OCI-LY7 (cell line): ENCODE results near the gene AGK. TPM values are rescaled to one million over a fixed set of nuclear protein-coding genes. Genes with fewer than 3 reads are reported as not detected.

ENCODE experiments used
- BruUV-seq: library from RNA; stranded (reverse); fragments of 400-500 nt; replicated peaks from 2 replicates; lab custom pipeline; 2021; lab: Mats Ljungman, UMichigan
- CTCF ChIA-PET: fragments of 300-600 bp; sonication (Branson Sonifier 250); formaldehyde crosslinking; loops from one replicate; lab custom pipeline; 2022; ENCODE audit warnings: antibody characterized with exemption; ENCODE audit not compliant: unreplicated experiment; lab: Charles Lee
- POLR2A ChIA-PET: fragments of 300-600 bp; sonication (Branson Sonifier 250); formaldehyde crosslinking; loops from one replicate; lab custom pipeline; 2022; ENCODE audit warnings: antibody characterized with exemption; lab: Charles Lee
- DNase-seq: peaks from one replicate; pipeline ENCODE4 v3.0.0-alpha.2; 2015; ENCODE audit warnings: low spot score
- H2AFZ ChIP-seq: fragments of 200-600 bp; sonication (generic), shearing (Covaris generic); 2 replicates; pipeline ENCODE4 v1.6.1; 2014; ENCODE audit warnings: mild to moderate bottlenecking, antibody characterized with exemption, low read length, moderate library complexity
- H3K27ac ChIP-seq: fragments of 200-600 bp; sonication (generic); 2 replicates; pipeline ENCODE4 v1.5.1; 2014; ENCODE audit warnings: mixed run types, low read depth, mild to moderate bottlenecking, moderate library complexity, low read length, inconsistent platforms; ENCODE audit not compliant: poor library complexity, severe bottlenecking
- H3K36me3 ChIP-seq: fragments of 200-600 bp; sonication (generic); 2 replicates; pipeline ENCODE4 v1.6.1; 2014; ENCODE audit warnings: mild to moderate bottlenecking, antibody characterized with exemption, low read length, moderate library complexity, mixed read lengths; ENCODE audit not compliant: insufficient read depth
- H3K4me1 ChIP-seq: fragments of 200-600 bp; sonication (generic); 2 replicates; pipeline ENCODE4 v1.5.1; 2014; ENCODE audit warnings: mild to moderate bottlenecking, low read length; ENCODE audit not compliant: insufficient read depth, poor library complexity, severe bottlenecking
- H3K4me2 ChIP-seq: fragments of 200-600 bp; sonication (generic); 2 replicates; pipeline ENCODE4 v1.6.1; 2014; ENCODE audit warnings: mild to moderate bottlenecking, low read length
- H3K4me3 ChIP-seq: fragments of 200-600 bp; sonication (generic); 2 replicates; pipeline ENCODE4 v1.5.1; 2014; ENCODE audit warnings: mild to moderate bottlenecking, low read depth, low read length; ENCODE audit not compliant: poor library complexity, severe bottlenecking
- H3K79me2 ChIP-seq: fragments of 200-600 bp; sonication (generic); 2 replicates; pipeline ENCODE4 v1.6.1; 2016; ENCODE audit warnings: low read depth, mild to moderate bottlenecking, low read length, moderate library complexity, mixed read lengths; ENCODE audit not compliant: insufficient read depth
- H3K9me2 ChIP-seq: fragments of 200-600 bp; sonication (generic); 2 replicates; pipeline ENCODE4 v1.6.1; 2016; ENCODE audit warnings: mild to moderate bottlenecking, low read length, mixed read lengths; ENCODE audit not compliant: insufficient read depth
- H3K9me3 ChIP-seq: fragments of 200-600 bp; sonication (generic); 2 replicates; pipeline ENCODE4 v1.6.1; 2014; ENCODE audit warnings: mild to moderate bottlenecking, mixed run types, low read length, mixed read lengths
- H4K20me1 ChIP-seq: fragments of 200-600 bp; sonication (generic); 2 replicates; pipeline ENCODE4 v1.6.1; 2014; ENCODE audit warnings: mild to moderate bottlenecking, antibody characterized with exemption, low read length, moderate library complexity, mixed read lengths; ENCODE audit not compliant: insufficient read depth
- EZH2phosphoT487 ChIP-seq: fragments of 200-600 bp; sonication (generic); IDR thresholded peaks from 2 replicates; pipeline ENCODE4 v1.6.1; 2018; ENCODE audit warnings: low read depth, borderline replicate concordance, mild to moderate bottlenecking, mixed run types, antibody characterized with exemption, low read length, moderate library complexity, mixed read lengths
- intact Hi-C: fragments of 100-400 bp; cut with micrococcal nuclease; formaldehyde crosslinking; loops from one replicate; pipeline ENCODE4 v1.10.0; 2022; ENCODE audit not compliant: unreplicated experiment
- total RNA-seq, 2 experiments: library from RNA; depleted of rRNA in 1 of 2; stranded (reverse); fragments of >200 nt in 1 of 2; shearing (Covaris generic) in 1 of 2; gene quantifications; 2 replicates each; pipeline ENCODE4 v1.2.3, GENCODE V29; 2014 to 2022
- TF ChIP-seq, protein P1 (sequence below): fragments of 200-600 bp; sonication (generic); conservative IDR thresholded peaks from 2 replicates; pipeline ENCODE4 v1.5.1; 2014; ENCODE audit warnings: mild to moderate bottlenecking, antibody characterized with exemption, low read length, moderate library complexity, mixed read lengths

Gene AGK
- total RNA-seq, 2 experiments from 2014 or later, result 31.2 to 33.6 TPM

DNA sequence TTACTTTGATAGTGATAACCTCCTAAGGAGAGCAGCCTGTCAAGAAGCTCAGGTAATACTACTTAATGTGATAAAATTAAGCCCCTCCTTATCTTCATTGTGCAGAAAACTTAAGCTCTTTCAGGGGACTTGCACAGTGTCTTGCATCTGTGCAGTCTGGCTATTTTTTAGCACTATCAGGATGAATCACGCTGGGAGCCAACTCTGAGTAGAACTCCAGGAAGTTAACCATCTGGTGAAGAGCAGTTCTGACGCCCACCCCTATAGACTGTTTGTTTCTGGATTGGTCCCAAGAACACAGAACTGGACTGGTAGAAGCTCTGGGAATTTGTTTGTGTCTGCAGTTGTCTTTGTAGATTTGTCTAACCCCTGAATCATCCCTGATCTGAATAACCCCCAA is 41.9 kb downstream of the AGK start:
- no peaks in the 10 kb centered on the region for H3K9me3 ChIP-seq
- H2AFZ ChIP-seq, result no peak overlapping the region
- no peak for DNase-seq
- intact Hi-C loops, result no loop called here
- no peak overlapping the region for H3K4me3 ChIP-seq
- no peaks in the 10 kb centered on the region for H3K79me2 ChIP-seq
- TF ChIP-seq EZH2phosphoT487, result no peak
- TF ChIP-seq, protein P1, sequence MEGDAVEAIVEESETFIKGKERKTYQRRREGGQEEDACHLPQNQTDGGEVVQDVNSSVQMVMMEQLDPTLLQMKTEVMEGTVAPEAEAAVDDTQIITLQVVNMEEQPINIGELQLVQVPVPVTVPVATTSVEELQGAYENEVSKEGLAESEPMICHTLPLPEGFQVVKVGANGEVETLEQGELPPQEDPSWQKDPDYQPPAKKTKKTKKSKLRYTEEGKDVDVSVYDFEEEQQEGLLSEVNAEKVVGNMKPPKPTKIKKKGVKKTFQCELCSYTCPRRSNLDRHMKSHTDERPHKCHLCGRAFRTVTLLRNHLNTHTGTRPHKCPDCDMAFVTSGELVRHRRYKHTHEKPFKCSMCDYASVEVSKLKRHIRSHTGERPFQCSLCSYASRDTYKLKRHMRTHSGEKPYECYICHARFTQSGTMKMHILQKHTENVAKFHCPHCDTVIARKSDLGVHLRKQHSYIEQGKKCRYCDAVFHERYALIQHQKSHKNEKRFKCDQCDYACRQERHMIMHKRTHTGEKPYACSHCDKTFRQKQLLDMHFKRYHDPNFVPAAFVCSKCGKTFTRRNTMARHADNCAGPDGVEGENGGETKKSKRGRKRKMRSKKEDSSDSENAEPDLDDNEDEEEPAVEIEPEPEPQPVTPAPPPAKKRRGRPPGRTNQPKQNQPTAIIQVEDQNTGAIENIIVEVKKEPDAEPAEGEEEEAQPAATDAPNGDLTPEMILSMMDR, result no peak
- H4K20me1 ChIP-seq, result no peaks in the 10 kb centered on the region
- H3K4me2 ChIP-seq, result no peak overlapping the region
- H3K4me1 ChIP-seq, result no peaks in the 10 kb centered on the region
- peaks cover 22% of the 10 kb centered on the region; the same call in 1 of the 2 replicates for H3K36me3 ChIP-seq
- no TSS peak for BruUV-seq
- ChIA-PET POLR2A (interaction anchor here (0.6 to 0.8 kb wide), 3 partner anchors 18 to 1032 kb away, joined by 3 to 4 read pairs (median 4); no protein-coding TSS in a partner anchor), CTCF (no interaction called here)
- no peaks in the 10 kb centered on the region for H3K9me2 ChIP-seq
- no peak overlapping the region for H3K27ac ChIP-seq

DNA sequence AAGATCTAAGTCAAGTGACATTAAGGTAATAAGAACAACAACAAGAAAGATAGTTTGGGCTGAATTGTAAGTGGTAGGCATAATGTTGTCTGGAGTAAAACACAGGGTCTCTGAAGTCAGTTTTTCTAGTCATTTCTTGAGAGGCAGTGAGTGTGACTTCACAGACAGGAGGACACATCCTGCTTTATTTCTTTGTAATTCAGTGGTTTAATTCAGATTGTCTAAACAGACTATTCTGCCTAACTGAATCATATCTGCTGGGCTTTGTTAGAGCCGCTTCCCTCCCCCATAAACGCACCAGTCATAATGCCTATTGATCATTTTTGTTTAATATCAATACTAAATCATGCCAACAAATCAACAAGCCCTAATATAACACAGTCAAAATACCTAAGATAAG is 46.8 kb downstream of the AGK start:
- Histone ChIP-seq H3K4me2 (no peak overlapping the region), H3K9me2 (no peaks in the 10 kb centered on the region), H4K20me1 (no peaks in the 10 kb centered on the region), H3K79me2 (no peaks in the 10 kb centered on the region), H3K9me3 (no peaks in the 10 kb centered on the region), H3K4me1 (no peaks in the 10 kb centered on the region), H3K4me3 (no peak overlapping the region), H2AFZ (no peak overlapping the region), H3K36me3 (peaks cover 35% of the 10 kb centered on the region; the same call in 1 of the 2 replicates), H3K27ac (no peak overlapping the region)
- no TSS peak for BruUV-seq
- intact Hi-C loops, result loop anchor here (5.0 kb wide), 1 partner anchor 39 kb away; no protein-coding TSS in a partner anchor
- ChIA-PET CTCF (no interaction called here), POLR2A (interaction anchor here (0.6 kb wide), 1 partner anchor 422 kb away, joined by 3 read pairs; no protein-coding TSS in a partner anchor)
- TF ChIP-seq EZH2phosphoT487, result no peak
- TF ChIP-seq, protein P1, result no peak
- DNase-seq, result no peak

DNA sequence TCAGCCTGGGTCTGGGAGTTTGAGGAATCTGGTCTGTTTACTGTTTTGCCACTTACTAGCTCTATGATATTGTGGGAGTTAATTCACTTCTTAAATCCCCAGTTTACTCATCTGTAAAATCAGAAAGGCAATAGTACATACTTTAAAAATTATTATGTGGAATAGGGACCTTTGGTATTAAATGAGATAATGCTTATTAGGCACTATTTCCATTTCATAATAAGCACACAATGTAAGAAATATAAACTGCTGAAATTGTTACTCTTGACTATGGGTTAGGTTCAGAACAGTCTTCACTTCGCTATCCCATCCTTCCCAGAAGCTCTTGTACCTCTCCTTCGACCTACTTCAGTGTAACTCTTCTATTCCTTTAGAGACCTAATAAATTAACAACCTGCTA is 47.2 kb downstream of the AGK start:
- intact Hi-C loops, result loop anchor here (5.0 kb wide), 1 partner anchor 39 kb away; no protein-coding TSS in a partner anchor
- no peak overlapping the region for H3K4me3 ChIP-seq
- H3K9me2 ChIP-seq, result no peaks in the 10 kb centered on the region
- H3K79me2 ChIP-seq, result no peaks in the 10 kb centered on the region
- CTCF ChIA-PET, result no interaction called here
- DNase-seq, result no peak
- no TSS peak for BruUV-seq
- no peak for TF ChIP-seq EZH2phosphoT487
- TF ChIP-seq, protein P1, result no peak
- H3K9me3 ChIP-seq, result no peaks in the 10 kb centered on the region
- peaks cover 32% of the 10 kb centered on the region; the same call in 1 of the 2 replicates for H3K36me3 ChIP-seq
- POLR2A ChIA-PET, result interaction anchor here (1.8 kb wide), 1 partner anchor 13 kb away, joined by 6 read pairs; no protein-coding TSS in a partner anchor
- no peak overlapping the region for H3K27ac ChIP-seq
- H4K20me1 ChIP-seq, result no peaks in the 10 kb centered on the region
- H3K4me1 ChIP-seq, result no peaks in the 10 kb centered on the region
- H2AFZ ChIP-seq, result no peak overlapping the region
- no peak overlapping the region for H3K4me2 ChIP-seq
